HEK293 (cell line): ENCODE data around the gene SPATA16.

ENCODE experiments used
- CTCF ChIA-PET: fragments of 350-600 bp; formaldehyde crosslinking; extraction: SDS; loops from one replicate; lab custom pipeline; 2021; ENCODE audit warnings: antibody characterized with exemption; lab: Yijun Ruan, JAX
- POLR2A ChIA-PET: fragments of 300-600 bp; formaldehyde crosslinking; extraction: SDS; loops from one replicate; lab custom pipeline; 2020; ENCODE audit warnings: antibody characterized with exemption, inconsistent platforms; lab: Yijun Ruan, JAX
- H3K27ac ChIP-seq: fragments of 200-500 bp; sonication (Bioruptor generic); 2 replicates; pipeline ENCODE4 v1.5.1; 2014; ENCODE audit warnings: low read depth, low read length, control low read depth, inconsistent platforms; ENCODE audit errors: extremely low read depth
- H3K36me3 ChIP-seq, 2 experiments: fragments of 200-500 bp in 1 of 2; sonication (Bioruptor generic) in 1 of 2; 1 replicate in 1 of 2; 2 replicates in 1 of 2; pipeline ENCODE4 v1.5.1; 2014 to 2017; ENCODE audit warnings: inconsistent platforms in 2 of 2, low read length in 2 of 2; ENCODE audit not compliant: control insufficient read depth in 2 of 2, insufficient read depth in 1 of 2
- H3K4me1 ChIP-seq: fragments of 200-500 bp; sonication (Bioruptor generic); 2 replicates; pipeline ENCODE4 v1.5.1; 2014; ENCODE audit warnings: mild to moderate bottlenecking, low read length, inconsistent platforms; ENCODE audit not compliant: control insufficient read depth, insufficient read depth
- H3K4me3 ChIP-seq: 2 replicates; pipeline ENCODE4 v1.5.1; 2011; ENCODE audit warnings: low read depth, mild to moderate bottlenecking, control low read depth, low read length, moderate library complexity
- H3K9me3 ChIP-seq: fragments of 200-500 bp; sonication (Bioruptor generic); 2 replicates; pipeline ENCODE4 v1.5.1; 2014; ENCODE audit warnings: low read depth, low read length, inconsistent platforms; ENCODE audit not compliant: control insufficient read depth, insufficient read depth
- GLIS2 ChIP-seq: fragments of 450-650 bp; formaldehyde crosslinking; IDR thresholded peaks from 2 replicates; pipeline ENCODE4 v1.5.1; 2016; ENCODE audit warnings: missing biosample characterization, missing genetic modification characterization
- KLF10 ChIP-seq: fragments of 450-650 bp; IDR thresholded peaks from 2 replicates; pipeline ENCODE4 v1.5.1; 2018; ENCODE audit warnings: missing biosample characterization, mild to moderate bottlenecking, missing genetic modification characterization
- ZBTB21 ChIP-seq: fragments of 450-650 bp; formaldehyde crosslinking; IDR thresholded peaks from 2 replicates; pipeline ENCODE4 v1.5.1; 2017; ENCODE audit warnings: missing biosample characterization, missing genetic modification characterization
- ZFHX2 ChIP-seq: fragments of 450-650 bp; formaldehyde crosslinking; conservative IDR thresholded peaks from 2 replicates; pipeline ENCODE4 v1.5.1; 2016; ENCODE audit warnings: missing biosample characterization, missing genetic modification characterization
- ZFP3 ChIP-seq: fragments of 450-650 bp; formaldehyde crosslinking; IDR thresholded peaks from 2 replicates; pipeline ENCODE4 v1.5.1; 2016; ENCODE audit warnings: low read depth, missing biosample characterization, missing genetic modification characterization
- ZFP41 ChIP-seq: fragments of 450-650 bp; formaldehyde crosslinking; IDR thresholded peaks from 2 replicates; pipeline ENCODE4 v1.5.1; 2016; ENCODE audit warnings: missing biosample characterization, missing genetic modification characterization, borderline replicate concordance
- ZFP69B ChIP-seq: fragments of 450-650 bp; formaldehyde crosslinking; IDR thresholded peaks from 2 replicates; pipeline ENCODE4 v1.5.1; 2016; ENCODE audit warnings: missing biosample characterization, missing genetic modification characterization
- ZNF114 ChIP-seq: fragments of 450-650 bp; formaldehyde crosslinking; IDR thresholded peaks from 2 replicates; pipeline ENCODE4 v1.5.0; 2017; ENCODE audit warnings: missing biosample characterization, missing genetic modification characterization
- ZNF155 ChIP-seq: fragments of 450-650 bp; formaldehyde crosslinking; IDR thresholded peaks from 2 replicates; pipeline ENCODE4 v1.5.1; 2016; ENCODE audit warnings: missing biosample characterization, missing genetic modification characterization
- ZNF174 ChIP-seq: fragments of 450-650 bp; formaldehyde crosslinking; IDR thresholded peaks from 2 replicates; pipeline ENCODE4 v1.5.0; 2017; ENCODE audit warnings: missing biosample characterization, mild to moderate bottlenecking, missing genetic modification characterization
- ZNF175 ChIP-seq: fragments of 450-650 bp; formaldehyde crosslinking; IDR thresholded peaks from 2 replicates; pipeline ENCODE4 v1.5.1; 2016; ENCODE audit warnings: missing biosample characterization, missing genetic modification characterization
- ZNF514 ChIP-seq: fragments of 450-650 bp; formaldehyde crosslinking; IDR thresholded peaks from 2 replicates; pipeline ENCODE4 v1.5.1; 2016; ENCODE audit warnings: missing biosample characterization, missing genetic modification characterization
- ZNF521 ChIP-seq: fragments of 450-650 bp; formaldehyde crosslinking; IDR thresholded peaks from 2 replicates; pipeline ENCODE4 v1.5.1; 2017; ENCODE audit warnings: missing biosample characterization, mild to moderate bottlenecking, missing genetic modification characterization
- TF ChIP-seq, protein P1 (sequence below): fragments of 450-650 bp; formaldehyde crosslinking; IDR thresholded peaks from 2 replicates; pipeline ENCODE4 v1.5.1; 2016; ENCODE audit warnings: missing biosample characterization, missing genetic modification characterization, low read depth
- TF ChIP-seq, protein P2 (sequence below): fragments of 450-650 bp; formaldehyde crosslinking; IDR thresholded peaks from 2 replicates; pipeline ENCODE4 v1.5.1; 2016; ENCODE audit warnings: missing biosample characterization, missing genetic modification characterization
- TF ChIP-seq, protein P3 (sequence below): fragments of 450-650 bp; formaldehyde crosslinking; conservative IDR thresholded peaks from 2 replicates; pipeline ENCODE4 v1.5.1; 2016; ENCODE audit warnings: low read depth, missing biosample characterization, missing genetic modification characterization
- TF ChIP-seq, protein P4 (sequence below): fragments of 450-650 bp; formaldehyde crosslinking; IDR thresholded peaks from 2 replicates; pipeline ENCODE4 v1.5.1; 2016; ENCODE audit warnings: missing biosample characterization, missing genetic modification characterization
- TF ChIP-seq, protein P5 (sequence below): fragments of 450-650 bp; formaldehyde crosslinking; IDR thresholded peaks from 2 replicates; pipeline ENCODE4 v1.5.1; 2016; ENCODE audit warnings: missing biosample characterization, missing genetic modification characterization
- TF ChIP-seq, protein P6 (sequence below): fragments of 450-650 bp; formaldehyde crosslinking; IDR thresholded peaks from 2 replicates; pipeline ENCODE4 v1.5.1; 2017; ENCODE audit warnings: missing biosample characterization, missing genetic modification characterization

The SPATA16 gene

DNA sequence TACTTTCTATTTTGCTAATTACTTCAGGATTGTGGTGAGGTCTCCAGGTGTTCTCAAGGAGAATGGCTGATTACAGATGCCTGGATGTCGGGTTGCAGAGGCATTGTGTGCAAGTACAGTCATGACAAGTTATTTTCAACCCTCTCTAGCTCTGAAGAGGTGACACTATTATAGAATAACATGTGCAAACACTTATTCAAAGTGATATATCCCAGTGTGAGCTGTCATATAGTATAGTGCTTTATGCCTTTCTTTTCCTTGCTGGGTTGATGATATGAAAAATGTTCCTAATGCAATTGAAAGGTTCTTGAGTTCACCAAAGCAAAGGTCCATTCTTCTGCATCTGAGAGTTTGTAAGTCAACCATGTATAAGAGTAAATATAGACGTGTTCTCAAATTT is 167.2 kb downstream of the SPATA16 start:
- Histone ChIP-seq H3K4me3 (no peak overlapping the region), H3K27ac (no peak overlapping the region), H3K9me3 (no peaks in the 10 kb centered on the region), H3K36me3 (no peaks in the 10 kb centered on the region), H3K4me1 (no peaks in the 10 kb centered on the region)
- TF ChIP-seq, protein P1, sequence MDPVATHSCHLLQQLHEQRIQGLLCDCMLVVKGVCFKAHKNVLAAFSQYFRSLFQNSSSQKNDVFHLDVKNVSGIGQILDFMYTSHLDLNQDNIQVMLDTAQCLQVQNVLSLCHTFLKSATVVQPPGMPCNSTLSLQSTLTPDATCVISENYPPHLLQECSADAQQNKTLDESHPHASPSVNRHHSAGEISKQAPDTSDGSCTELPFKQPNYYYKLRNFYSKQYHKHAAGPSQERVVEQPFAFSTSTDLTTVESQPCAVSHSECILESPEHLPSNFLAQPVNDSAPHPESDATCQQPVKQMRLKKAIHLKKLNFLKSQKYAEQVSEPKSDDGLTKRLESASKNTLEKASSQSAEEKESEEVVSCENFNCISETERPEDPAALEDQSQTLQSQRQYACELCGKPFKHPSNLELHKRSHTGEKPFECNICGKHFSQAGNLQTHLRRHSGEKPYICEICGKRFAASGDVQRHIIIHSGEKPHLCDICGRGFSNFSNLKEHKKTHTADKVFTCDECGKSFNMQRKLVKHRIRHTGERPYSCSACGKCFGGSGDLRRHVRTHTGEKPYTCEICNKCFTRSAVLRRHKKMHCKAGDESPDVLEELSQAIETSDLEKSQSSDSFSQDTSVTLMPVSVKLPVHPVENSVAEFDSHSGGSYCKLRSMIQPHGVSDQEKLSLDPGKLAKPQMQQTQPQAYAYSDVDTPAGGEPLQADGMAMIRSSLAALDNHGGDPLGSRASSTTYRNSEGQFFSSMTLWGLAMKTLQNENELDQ (tag by site-specific recombination): no peak
- TF ChIP-seq ZNF114 (tag by site-specific recombination) (no peak), ZFHX2 (tag by site-specific recombination) (no peak), ZNF155 (tag by site-specific recombination) (no peak), ZNF521 (tag by site-specific recombination) (no peak), ZNF514 (tag by site-specific recombination) (no peak), ZNF174 (no peak), ZFP41 (tag by site-specific recombination) (no peak), ZBTB21 (no peak), ZNF175 (tag by site-specific recombination) (no peak), ZFP69B (tag by site-specific recombination) (no peak), GLIS2 (tag by site-specific recombination) (no peak), KLF10 (tag by site-specific recombination) (no peak), ZFP3 (tag by site-specific recombination) (no peak)
- TF ChIP-seq, protein P2, sequence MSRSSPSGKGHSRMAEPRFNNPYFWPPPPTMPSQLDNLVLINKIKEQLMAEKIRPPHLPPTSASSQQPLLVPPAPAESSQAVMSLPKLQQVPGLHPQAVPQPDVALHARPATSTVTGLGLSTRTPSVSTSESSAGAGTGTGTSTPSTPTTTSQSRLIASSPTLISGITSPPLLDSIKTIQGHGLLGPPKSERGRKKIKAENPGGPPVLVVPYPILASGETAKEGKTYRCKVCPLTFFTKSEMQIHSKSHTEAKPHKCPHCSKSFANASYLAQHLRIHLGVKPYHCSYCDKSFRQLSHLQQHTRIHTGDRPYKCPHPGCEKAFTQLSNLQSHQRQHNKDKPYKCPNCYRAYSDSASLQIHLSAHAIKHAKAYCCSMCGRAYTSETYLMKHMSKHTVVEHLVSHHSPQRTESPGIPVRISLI (tag by site-specific recombination): no peak
- TF ChIP-seq, protein P3, sequence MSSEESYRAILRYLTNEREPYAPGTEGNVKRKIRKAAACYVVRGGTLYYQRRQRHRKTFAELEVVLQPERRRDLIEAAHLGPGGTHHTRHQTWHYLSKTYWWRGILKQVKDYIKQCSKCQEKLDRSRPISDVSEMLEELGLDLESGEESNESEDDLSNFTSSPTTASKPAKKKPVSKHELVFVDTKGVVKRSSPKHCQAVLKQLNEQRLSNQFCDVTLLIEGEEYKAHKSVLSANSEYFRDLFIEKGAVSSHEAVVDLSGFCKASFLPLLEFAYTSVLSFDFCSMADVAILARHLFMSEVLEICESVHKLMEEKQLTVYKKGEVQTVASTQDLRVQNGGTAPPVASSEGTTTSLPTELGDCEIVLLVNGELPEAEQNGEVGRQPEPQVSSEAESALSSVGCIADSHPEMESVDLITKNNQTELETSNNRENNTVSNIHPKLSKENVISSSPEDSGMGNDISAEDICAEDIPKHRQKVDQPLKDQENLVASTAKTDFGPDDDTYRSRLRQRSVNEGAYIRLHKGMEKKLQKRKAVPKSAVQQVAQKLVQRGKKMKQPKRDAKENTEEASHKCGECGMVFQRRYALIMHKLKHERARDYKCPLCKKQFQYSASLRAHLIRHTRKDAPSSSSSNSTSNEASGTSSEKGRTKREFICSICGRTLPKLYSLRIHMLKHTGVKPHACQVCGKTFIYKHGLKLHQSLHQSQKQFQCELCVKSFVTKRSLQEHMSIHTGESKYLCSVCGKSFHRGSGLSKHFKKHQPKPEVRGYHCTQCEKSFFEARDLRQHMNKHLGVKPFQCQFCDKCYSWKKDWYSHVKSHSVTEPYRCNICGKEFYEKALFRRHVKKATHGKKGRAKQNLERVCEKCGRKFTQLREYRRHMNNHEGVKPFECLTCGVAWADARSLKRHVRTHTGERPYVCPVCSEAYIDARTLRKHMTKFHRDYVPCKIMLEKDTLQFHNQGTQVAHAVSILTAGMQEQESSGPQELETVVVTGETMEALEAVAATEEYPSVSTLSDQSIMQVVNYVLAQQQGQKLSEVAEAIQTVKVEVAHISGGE (tag by site-specific recombination): no peak
- TF ChIP-seq, protein P4, sequence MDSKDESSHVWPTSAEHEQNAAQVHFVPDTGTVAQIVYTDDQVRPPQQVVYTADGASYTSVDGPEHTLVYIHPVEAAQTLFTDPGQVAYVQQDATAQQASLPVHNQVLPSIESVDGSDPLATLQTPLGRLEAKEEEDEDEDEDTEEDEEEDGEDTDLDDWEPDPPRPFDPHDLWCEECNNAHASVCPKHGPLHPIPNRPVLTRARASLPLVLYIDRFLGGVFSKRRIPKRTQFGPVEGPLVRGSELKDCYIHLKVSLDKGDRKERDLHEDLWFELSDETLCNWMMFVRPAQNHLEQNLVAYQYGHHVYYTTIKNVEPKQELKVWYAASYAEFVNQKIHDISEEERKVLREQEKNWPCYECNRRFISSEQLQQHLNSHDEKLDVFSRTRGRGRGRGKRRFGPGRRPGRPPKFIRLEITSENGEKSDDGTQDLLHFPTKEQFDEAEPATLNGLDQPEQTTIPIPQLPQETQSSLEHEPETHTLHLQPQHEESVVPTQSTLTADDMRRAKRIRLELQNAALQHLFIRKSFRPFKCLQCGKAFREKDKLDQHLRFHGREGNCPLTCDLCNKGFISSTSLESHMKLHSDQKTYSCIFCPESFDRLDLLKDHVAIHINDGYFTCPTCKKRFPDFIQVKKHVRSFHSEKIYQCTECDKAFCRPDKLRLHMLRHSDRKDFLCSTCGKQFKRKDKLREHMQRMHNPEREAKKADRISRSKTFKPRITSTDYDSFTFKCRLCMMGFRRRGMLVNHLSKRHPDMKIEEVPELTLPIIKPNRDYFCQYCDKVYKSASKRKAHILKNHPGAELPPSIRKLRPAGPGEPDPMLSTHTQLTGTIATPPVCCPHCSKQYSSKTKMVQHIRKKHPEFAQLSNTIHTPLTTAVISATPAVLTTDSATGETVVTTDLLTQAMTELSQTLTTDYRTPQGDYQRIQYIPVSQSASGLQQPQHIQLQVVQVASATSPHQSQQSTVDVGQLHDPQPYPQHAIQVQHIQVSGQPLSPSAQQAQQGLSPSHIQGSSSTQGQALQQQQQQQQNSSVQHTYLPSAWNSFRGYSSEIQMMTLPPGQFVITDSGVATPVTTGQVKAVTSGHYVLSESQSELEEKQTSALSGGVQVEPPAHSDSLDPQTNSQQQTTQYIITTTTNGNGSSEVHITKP (tag by site-specific recombination): no peak
- TF ChIP-seq, protein P5, sequence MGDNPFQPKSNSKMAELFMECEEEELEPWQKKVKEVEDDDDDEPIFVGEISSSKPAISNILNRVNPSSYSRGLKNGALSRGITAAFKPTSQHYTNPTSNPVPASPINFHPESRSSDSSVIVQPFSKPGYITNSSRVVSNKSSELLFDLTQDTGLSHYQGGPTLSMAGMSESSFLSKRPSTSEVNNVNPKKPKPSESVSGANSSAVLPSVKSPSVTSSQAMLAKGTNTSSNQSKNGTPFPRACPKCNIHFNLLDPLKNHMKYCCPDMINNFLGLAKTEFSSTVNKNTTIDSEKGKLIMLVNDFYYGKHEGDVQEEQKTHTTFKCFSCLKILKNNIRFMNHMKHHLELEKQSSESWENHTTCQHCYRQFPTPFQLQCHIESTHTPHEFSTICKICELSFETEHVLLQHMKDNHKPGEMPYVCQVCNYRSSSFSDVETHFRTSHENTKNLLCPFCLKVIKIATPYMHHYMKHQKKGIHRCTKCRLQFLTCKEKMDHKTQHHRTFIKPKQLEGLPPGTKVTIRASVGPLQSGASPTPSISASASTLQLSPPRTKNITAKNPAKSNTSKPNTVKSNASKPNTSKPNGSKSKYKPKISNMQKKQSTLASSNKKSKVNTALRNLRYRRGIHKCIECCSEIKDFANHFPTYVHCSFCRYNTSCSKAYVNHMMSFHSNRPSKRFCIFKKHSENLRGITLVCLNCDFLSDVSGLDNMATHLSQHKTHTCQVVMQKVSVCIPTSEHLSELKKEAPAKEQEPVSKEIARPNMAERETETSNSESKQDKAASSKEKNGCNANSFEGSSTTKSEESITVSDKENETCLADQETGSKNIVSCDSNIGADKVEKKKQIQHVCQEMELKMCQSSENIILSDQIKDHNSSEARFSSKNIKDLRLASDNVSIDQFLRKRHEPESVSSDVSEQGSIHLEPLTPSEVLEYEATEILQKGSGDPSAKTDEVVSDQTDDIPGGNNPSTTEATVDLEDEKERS (tag by site-specific recombination): no peak
- TF ChIP-seq, protein P6, sequence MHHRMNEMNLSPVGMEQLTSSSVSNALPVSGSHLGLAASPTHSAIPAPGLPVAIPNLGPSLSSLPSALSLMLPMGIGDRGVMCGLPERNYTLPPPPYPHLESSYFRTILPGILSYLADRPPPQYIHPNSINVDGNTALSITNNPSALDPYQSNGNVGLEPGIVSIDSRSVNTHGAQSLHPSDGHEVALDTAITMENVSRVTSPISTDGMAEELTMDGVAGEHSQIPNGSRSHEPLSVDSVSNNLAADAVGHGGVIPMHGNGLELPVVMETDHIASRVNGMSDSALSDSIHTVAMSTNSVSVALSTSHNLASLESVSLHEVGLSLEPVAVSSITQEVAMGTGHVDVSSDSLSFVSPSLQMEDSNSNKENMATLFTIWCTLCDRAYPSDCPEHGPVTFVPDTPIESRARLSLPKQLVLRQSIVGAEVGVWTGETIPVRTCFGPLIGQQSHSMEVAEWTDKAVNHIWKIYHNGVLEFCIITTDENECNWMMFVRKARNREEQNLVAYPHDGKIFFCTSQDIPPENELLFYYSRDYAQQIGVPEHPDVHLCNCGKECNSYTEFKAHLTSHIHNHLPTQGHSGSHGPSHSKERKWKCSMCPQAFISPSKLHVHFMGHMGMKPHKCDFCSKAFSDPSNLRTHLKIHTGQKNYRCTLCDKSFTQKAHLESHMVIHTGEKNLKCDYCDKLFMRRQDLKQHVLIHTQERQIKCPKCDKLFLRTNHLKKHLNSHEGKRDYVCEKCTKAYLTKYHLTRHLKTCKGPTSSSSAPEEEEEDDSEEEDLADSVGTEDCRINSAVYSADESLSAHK (tag by site-specific recombination): no peak
- POLR2A ChIA-PET: no interaction called here
- CTCF ChIA-PET: interaction anchor here (0.8 kb wide), 1 partner anchor 141 kb away, joined by 3 read pairs; no protein-coding TSS in a partner anchor
